Measurements from ENCODE around the gene PPP1R12C.

Gene PPP1R12C

DNA sequence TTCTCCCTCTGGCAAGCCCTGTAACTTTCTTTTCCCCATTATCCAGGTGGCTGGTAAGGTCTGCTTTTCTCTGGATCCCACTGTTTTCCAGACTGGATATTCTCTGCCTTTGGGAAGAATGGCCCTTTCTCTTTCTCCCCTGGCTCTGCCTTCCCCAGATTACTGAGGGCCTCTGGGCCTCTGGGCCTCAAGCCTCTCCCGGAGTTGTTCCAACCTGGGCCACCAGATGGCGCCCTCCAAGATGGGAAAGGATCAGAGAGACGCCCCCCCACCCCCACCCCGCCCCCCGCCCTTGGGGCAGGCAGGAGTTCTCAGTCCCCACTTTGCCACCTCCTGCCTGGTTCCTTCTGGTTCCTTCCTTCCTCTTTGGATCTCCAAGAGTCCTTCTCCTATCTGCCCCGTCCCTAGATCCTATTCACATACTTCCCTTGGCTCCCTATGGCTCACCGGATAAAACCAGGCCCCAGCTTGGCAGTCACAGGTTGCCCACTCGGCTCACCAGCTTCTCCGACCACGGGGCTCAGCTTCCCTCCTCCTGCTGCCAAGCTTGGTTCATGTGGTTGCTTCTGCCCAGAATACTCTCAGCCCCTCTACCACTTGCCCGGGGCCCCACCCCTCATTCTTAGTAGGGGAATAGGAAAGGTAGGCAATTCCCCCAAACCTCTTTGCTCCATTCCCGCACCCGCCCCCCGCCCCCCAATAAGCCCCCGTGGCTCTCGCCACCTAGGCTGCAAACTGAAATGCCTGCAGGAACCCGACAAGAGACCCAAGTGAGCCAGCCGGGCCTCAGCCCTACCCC is 28.7 kb downstream of the PPP1R12C start:
- no peak for DNase-seq

- DNase-seq, result no peak
Observed at GRCh38 chr19:55088021-55088451, 29.4 kb downstream of the PPP1R12C start.

GRCh38 chr19:55087542-55087901 is 29.9 kb downstream of the PPP1R12C start:
- DNase-seq, result no peak

DNA sequence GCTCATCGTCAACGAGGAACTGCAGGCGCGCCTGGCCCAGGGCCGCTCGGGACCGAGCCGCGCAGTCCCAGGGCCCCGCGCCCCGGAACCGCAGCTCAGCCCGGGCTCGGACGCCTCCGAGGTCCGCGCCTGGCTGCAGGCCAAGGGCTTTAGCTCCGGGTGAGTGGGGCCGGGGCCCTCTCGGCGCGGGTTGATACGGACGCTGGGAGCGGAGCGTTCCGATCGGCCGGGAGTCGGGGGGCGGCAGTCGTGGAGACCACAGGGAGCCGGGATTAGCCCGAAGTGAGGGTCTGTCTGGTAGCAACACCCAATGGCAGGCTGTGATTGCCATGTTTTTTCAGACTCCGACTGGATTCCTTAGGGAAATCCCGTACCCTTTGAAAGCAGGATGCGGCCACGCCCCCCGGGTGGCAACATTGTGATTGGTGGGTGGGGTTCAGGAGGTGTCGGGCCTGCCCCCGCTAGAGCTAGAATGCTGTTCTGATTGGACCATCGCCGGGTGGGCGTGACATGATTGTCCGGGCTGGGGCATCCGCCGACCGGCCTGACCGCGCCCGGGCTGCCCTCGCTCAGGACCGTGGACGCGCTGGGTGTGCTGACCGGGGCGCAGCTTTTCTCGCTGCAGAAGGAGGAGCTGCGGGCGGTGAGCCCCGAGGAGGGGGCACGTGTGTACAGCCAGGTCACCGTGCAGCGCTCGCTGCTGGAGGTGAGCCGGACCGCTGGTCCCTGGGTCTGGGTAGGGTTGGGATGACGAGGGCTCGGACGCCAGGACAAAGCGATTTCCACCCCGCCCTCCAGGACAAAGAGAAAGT is 30.5 kb downstream of the PPP1R12C start:
- DNase-seq, result no peak

DNA sequence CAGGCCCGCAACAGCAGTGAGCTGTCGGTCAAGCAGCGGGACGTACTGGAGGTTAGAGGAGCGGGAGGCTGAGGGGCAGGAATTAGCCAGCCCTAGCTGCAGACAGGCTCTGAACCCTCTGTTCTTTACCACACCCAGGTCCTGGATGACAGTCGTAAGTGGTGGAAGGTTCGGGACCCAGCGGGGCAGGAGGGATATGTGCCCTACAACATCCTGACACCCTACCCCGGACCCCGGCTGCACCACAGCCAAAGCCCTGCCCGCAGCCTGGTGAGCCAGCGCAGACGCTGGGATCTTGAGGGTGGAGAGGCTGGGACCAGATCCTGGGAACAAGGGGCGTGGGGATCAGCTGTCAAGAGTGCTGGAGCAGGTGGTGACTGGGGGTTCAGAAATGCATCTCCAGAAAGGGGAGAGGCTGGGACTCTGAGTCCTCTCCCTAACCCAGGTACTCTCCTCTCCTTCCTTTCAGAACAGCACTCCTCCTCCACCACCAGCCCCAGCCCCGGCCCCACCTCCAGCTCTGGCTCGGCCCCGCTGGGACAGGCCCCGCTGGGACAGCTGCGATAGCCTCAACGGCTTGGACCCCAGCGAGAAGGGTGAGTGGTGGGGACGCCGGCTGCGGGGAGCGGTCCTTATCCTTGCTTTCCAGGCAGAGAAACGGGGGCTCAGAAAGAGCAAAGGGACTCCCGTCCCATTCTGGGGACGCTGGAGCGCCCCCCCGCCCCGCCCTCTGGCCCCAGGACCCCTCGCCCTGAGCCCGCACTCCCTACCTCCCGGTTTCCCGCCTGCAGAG is 31.3 kb downstream of the PPP1R12C start:
- no peak for DNase-seq

DNA sequence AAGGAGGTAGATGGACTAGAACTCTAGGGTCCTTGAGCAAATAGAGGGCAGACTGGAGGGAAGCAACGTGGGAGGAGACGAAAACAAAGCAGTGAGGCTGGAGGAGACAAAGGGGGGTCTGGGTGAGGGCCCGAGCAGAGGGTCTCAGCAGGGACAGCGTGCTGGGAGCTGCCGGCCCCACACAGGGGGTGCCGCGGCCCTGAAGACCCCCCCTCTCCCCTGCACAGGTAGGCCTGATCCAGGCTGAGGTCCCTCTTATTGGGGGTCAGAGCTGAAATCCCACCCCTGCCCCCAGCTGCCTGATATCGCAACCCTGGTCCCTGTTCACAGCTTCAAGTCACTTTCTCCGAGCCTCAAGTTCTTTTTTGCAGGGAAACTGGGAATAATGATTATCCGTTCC is 33.0 kb downstream of the PPP1R12C start:
- no peak for DNase-seq

DNA sequence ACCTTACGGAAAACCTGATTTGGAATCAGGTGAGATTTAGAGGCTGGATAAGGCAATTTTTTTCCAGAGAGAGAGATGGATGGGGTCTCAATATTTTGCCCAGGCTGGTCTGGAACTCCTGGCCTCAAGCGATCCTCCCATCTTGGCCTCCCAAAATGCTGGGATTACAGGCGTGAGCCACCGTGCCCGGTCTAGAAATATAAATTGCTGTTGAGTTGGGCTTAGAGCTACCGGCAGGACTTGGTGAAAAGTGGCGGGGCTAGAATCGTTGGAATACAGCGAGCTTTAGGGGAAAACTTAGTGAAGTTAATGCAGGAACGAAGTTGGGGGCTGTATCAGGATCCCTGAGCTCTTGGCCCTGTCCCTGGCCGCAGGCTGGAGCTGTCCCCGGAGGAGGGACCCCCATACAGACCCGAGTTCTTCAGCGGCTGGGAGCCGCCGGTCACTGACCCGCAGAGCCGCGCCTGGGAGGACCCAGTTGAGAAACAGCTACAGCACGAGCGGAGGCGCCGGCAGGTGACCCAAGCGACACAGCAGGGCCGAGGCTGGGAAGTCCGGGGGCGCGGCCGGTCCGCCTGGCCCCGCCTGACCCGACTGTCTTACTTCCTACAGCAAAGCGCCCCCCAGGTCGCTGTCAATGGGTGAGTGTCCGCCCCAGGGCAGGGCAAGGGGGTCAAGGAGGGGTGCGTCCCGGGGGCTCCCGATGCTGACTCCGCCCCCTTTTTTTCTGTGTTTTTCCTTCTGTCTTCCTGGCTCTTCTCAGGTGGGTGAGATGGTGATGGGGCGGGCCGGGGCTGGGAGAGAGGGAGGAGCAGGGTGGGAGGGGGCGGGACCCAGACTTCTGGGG is 34.2 kb downstream of the PPP1R12C start:
- DNase-seq, result no peak

DNA sequence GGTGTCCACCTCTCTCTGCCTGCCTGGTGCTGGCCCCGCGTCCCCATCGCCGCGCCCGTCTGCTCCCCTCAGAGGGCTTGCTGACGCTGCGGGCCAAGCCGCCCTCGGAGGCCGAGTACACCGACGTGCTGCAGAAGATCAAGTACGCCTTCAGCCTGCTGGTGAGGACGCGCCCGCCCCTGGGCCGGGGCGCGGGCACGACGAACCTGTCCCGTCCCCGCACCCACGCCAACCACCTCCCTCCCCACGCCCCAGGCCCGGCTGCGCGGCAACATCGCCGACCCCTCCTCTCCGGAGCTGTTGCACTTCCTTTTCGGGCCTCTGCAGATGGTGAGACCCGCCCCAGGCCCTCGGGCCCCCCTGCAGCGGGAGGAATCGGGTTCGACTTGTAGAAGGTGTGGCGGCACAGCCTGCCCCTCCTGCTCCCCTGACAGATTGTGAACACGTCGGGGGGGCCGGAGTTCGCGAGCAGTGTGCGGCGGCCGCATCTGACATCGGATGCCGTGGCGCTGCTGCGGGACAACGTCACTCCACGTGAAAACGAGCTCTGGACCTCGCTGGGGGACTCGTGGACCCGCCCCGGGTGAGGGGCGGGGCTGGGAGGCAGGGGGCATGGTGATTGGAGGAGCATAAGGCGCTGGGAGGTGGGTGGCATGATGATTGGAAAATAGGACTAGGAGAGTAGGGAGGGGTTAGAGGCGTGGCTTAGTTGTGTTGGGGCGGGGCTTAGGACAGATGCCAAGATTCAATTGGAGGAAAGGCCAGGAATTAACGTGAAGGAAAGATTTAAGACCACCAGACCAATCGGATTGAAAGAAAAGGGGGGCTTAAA is 35.2 kb downstream of the PPP1R12C start:
- DNase-seq, result no peak

- DNase-seq, result no peak
Observed at GRCh38 chr19:55081770-55082019, 35.7 kb downstream of the PPP1R12C start.

GRCh38 chr19:55080968-55081769 is 36.3 kb downstream of the PPP1R12C start:
- no peak for DNase-seq

DNA sequence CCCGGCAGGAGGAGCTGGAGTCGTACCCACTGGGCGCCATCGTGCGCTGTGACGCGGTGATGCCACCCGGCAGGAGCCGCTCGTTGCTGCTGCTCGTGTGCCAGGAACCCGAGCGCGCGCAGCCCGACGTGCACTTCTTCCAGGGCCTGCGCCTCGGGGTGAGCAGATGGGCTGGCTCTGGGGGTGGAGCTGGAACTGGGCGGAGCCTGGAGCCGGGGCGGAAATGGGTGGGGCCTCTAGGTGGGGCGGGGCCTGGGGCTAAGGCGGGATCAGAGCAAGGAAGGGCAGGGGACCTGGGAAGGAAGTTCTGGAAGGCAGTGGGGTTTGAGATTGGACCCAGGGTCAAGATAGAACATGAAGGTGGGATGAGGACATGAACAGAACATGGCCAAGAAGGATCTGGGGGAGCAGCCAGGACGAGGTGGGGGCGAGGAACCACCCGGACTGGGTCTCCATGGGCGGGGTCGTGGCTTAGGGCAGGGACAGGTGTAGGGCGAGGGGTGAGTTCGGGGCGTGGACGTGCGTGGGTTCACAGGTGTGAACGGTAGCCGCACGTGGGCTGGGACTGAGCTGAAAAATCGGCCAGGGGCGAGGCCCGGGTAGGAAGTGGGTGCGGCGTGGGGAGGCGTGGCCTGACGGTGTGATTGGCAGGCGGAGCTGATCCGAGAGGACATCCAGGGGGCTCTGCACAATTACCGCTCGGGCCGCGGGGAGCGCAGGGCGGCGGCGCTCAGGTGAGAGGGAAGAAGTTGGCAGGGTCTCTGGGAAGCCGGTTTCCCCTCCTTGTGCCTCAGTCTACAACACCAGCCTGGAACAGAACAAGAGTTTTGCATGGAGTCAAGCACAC is 37.1 kb downstream of the PPP1R12C start:
- no peak for DNase-seq

DNA sequence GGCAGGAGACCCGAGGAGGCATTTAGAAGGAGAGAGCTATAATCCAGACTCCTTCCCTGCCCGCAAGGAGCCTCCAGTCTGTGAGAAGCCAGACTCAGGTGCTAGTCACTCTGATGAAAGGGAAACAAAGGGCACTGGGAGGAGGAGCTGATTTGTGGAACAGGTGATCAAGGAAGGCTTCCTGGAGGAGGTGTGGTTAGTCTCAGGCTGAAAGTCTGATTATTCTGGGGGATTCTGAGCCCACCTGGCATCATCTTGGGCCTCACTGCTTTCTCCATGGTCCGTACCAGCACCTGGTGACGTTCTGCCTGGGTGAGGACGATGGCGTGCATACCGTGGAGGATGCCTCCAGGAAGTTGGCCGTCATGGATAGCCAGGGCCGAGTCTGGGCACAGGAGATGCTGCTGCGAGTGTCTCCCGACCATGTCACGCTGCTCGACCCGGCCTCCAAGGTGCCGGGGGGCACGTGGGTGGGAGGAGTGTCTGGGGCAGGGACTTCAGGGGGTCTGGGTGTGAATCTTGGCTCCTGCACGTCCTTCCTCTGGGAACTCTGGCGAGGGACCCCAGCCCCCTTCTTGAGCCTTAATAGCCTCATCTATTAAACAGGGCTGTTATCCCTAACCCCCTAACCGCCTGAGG is 37.9 kb downstream of the PPP1R12C start:
- no peak for DNase-seq

GRCh38 chr19:55078996-55079395 is 38.4 kb downstream of the PPP1R12C start:
- DNase-seq, result no peak

DNA sequence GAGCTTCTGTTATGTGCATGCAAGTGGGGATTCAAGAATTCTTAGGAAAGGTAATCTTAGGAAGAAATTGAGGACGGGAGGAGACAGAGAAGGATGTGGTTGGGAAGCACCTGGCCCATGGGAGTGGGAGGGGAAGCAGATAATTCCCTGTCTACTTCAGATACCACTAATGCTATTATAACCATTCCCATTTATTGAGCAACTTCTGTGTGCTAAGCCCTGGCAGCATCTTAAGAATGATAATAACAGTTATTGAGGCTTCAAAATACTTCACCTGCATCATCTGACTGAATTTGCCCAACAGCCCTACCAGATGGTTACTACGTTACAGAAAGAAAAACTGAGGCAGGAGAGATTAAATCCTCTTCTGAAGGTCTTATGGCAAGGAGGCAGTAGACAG is 40.3 kb downstream of the PPP1R12C start:
- DNase-seq, result no peak

DNA sequence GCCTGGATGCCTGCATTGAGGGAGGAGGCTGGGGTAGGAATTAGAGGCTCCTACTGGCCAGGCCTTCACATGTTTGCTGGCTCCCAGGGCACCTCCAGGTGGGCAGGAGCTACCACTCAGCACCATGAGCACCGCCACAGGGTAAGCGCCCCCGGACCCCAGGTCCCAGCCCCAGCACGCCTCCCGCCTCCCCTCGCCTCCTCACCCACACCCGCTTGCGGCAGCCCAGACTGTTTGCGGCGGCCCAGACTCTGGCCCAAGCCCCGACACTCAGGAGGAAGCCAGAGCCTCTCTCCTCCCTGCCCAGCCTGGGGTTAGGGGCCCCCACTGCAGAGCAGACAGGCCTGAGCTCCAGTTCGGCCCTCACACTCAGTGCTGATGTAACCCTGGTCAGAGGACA is 41.1 kb downstream of the PPP1R12C start:
- DNase-seq, result no peak

DNA sequence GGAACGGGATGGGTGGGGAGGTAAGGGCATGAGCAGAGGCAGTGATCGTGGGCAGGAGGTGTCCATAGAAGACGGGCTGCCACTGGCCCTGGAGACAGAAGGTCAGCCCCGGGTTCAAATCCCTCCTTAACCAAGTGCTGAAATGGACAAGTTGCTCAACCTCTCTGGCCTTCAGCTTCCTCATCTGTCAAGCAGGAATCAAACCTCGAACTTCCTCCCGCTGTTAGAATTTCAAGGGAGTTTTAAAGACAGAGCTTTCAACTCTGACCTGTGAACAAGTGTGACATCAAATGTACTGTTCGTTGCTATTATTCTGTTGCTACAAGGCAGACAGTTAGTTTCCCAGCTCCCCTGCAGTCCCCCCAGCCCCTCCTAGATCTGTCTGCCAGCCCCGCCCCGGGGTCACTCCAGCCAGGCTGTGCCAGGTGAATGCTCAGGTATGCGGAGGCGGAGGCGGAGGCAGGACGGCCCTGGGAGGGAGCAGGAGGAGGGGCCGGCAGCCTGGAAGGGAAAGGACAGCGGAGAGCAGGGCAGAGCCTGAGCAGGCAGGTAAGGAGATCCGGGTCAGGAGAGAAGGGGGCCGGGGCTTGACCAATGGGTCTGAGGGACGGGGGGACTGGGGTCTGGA is 42.0 kb downstream of the PPP1R12C start, which contains the start of gene EPS8L1:
EPS8L1 (plus strand) TSS at position 499 of the 628 bp plus-strand sequence. CDS start 576 bp downstream, outside the sequence.
- no peak for DNase-seq

DNA sequence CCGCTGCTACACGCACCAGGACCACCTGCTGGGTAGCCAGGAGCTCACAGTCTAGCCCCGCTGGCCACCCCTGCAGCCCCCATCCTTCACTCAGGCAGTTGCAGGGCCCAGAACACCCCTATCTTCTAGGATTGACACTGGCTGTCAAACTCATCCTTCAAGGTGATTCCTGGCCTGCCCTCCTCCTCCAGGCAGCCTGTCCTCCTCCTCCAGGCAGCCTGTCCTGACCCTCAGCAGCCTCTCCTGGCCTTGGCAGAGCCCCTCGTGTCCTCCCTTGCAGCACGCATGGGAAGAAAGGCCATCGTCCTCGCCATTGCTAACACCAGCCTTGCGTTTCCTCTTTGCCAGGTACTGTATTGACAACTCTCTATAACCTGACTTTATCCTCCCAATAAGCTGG is 45.5 kb downstream of the PPP1R12C start:
- no peak for DNase-seq

GRCh38 chr19:55071129-55071502 is 46.3 kb downstream of the PPP1R12C start:
- DNase-seq, result no peak
